GM12878 (cell line): ENCODE measurements around the gene CYP3A7. TPM values are rescaled to one million over a fixed set of nuclear protein-coding genes. Genes with fewer than 3 reads are reported as not detected.

Experiments
- polyA plus RNA-seq, 11 experiments: library from polyadenylated mRNA; depleted of rRNA in 4 of 11; unstranded in 6 of 11; stranded (reverse) in 5 of 11; fragments of >200 nt; fragmentation: Nextera tagmentation in 4 of 11; fragmentation: Illumina TruSeq in 1 of 11; extraction: Ambion mirVana in 4 of 11; extraction: Trizol in 1 of 11; gene quantifications; 1 replicate in 1 of 11; 2 replicates in 10 of 11; pipeline versions ENCODE4 v1.2.1 to v1.2.3, GENCODE V29; 2011 to 2016; ENCODE audit warnings: inconsistent platforms in 2 of 11, missing spikeins in 2 of 11, low read depth in 1 of 11
- small RNA-seq: library from RNA; depleted of rRNA; stranded (forward); fragments of <200 nt; gene quantifications from one replicate; pipeline ENCODE3, GENCODE V24; 2014
- total RNA-seq, 4 experiments: library from RNA; depleted of rRNA in 3 of 4; stranded (reverse); fragments of >200 nt in 3 of 4; fragmentation: Illumina TruSeq in 1 of 4; extraction: Trizol in 1 of 4; gene quantifications; 2 replicates each; pipeline versions ENCODE4 v1.2.1 to v1.2.3, GENCODE V29; 2013 to 2021

Gene CYP3A7
- total and polyA plus RNA-seq, 10 of the 15 experiments (the other 5 are each of a cell fraction or from before 2014, with no cell fraction given): 0.05 to 0.11 (median 0.06) TPM; not detected in 7

Small RNA genes lying within 50 kb of the gene (small RNA-seq; reads per million reads assigned to genes)
- gene CYP3A51P (not detected), gene CYP3A7-CYP3A51P (not detected)

Other genes with a start within 250 kb of the CYP3A7 start
Only the 7 nearest of the 13 such genes appear.
- 54.3 and 57.2 TPM in 2 replicates for gene ZNF655, start 176.6 kb downstream of the CYP3A7 start, total RNA-seq (2014; rRNA removed)
- gene ZNF655, start 176.6 kb downstream of the CYP3A7 start, total RNA-seq (2014; rRNA removed; fragmentation: Illumina TruSeq; extraction: Trizol): 52.9 and 54.2 TPM in 2 replicates
- 43.7 and 43.8 TPM in 2 replicates for gene ZNF655, start 176.6 kb downstream of the CYP3A7 start, total RNA-seq (2021)
- 107 and 133 TPM in 2 replicates for gene ZNF655, start 176.6 kb downstream of the CYP3A7 start, polyA plus RNA-seq (2011; rRNA removed)
- gene ZNF655, start 176.6 kb downstream of the CYP3A7 start, polyA plus RNA-seq (2014; fragmentation: Illumina TruSeq; extraction: Trizol): 61.2 and 80.1 TPM in 2 replicates
- 10 to 100 TPM; 14.5 to 21.4 TPM for gene ZNF655, start 176.6 kb downstream of the CYP3A7 start, polyA plus RNA-seq (2014; fragmentation: Nextera tagmentation; extraction: Ambion mirVana)
- gene ZNF655, start 176.6 kb downstream of the CYP3A7 start, polyA plus RNA-seq (2014; rRNA removed): 75.1 and 76.0 TPM in 2 replicates
- gene ZNF655, start 176.6 kb downstream of the CYP3A7 start, polyA plus RNA-seq (2016; fragmentation: Nextera tagmentation; extraction: Ambion mirVana): 10 to 100 TPM; 52.1 to 52.7 TPM
- 0.60 and 0.62 TPM in 2 replicates for gene TMEM225B, start 136.9 kb downstream of the CYP3A7 start, total RNA-seq (2014; rRNA removed)
- gene TMEM225B, start 136.9 kb downstream of the CYP3A7 start, total RNA-seq (2014; rRNA removed; fragmentation: Illumina TruSeq; extraction: Trizol): 0.23 and 0.31 TPM in 2 replicates
- 0.26 and 0.45 TPM in 2 replicates for gene TMEM225B, start 136.9 kb downstream of the CYP3A7 start, total RNA-seq (2021)
- 1.4 and 1.9 TPM in 2 replicates for gene TMEM225B, start 136.9 kb downstream of the CYP3A7 start, polyA plus RNA-seq (2011; rRNA removed)
- gene TMEM225B, start 136.9 kb downstream of the CYP3A7 start, polyA plus RNA-seq (2014; fragmentation: Illumina TruSeq; extraction: Trizol): 0.22 TPM in 1 of 2 replicates, not detected in the other
- gene TMEM225B, start 136.9 kb downstream of the CYP3A7 start, polyA plus RNA-seq (2014; fragmentation: Nextera tagmentation; extraction: Ambion mirVana): under 1 TPM; 0.31 to 0.55 TPM
- 0.11 and 0.85 TPM in 2 replicates for gene TMEM225B, start 136.9 kb downstream of the CYP3A7 start, polyA plus RNA-seq (2014; rRNA removed)
- gene TMEM225B, start 136.9 kb downstream of the CYP3A7 start, polyA plus RNA-seq (2016; fragmentation: Nextera tagmentation; extraction: Ambion mirVana): under 1 TPM; 0.27 to 0.55 TPM
- 11.1 and 11.4 TPM in 2 replicates for gene ZSCAN25, start 118.2 kb downstream of the CYP3A7 start, total RNA-seq (2014; rRNA removed)
- 8.0 and 8.3 TPM in 2 replicates for gene ZSCAN25, start 118.2 kb downstream of the CYP3A7 start, total RNA-seq (2014; rRNA removed; fragmentation: Illumina TruSeq; extraction: Trizol)
- 11.4 and 14.5 TPM in 2 replicates for gene ZSCAN25, start 118.2 kb downstream of the CYP3A7 start, total RNA-seq (2021)
- 14.9 and 15.6 TPM in 2 replicates for gene ZSCAN25, start 118.2 kb downstream of the CYP3A7 start, polyA plus RNA-seq (2011; rRNA removed)
- gene ZSCAN25, start 118.2 kb downstream of the CYP3A7 start, polyA plus RNA-seq (2014; fragmentation: Illumina TruSeq; extraction: Trizol): 4.7 and 6.4 TPM in 2 replicates
- gene ZSCAN25, start 118.2 kb downstream of the CYP3A7 start, polyA plus RNA-seq (2014; fragmentation: Nextera tagmentation; extraction: Ambion mirVana): under 1 TPM; 0.79 to 0.98 TPM
- 8.8 and 9.5 TPM in 2 replicates for gene ZSCAN25, start 118.2 kb downstream of the CYP3A7 start, polyA plus RNA-seq (2014; rRNA removed)
- gene ZSCAN25, start 118.2 kb downstream of the CYP3A7 start, polyA plus RNA-seq (2016; fragmentation: Nextera tagmentation; extraction: Ambion mirVana): 10 to 100 TPM in 1 of 2 experiments, 1 to 10 TPM in 1; 9.8 to 10.1 TPM
- gene CYP3A5, start 55.2 kb downstream of the CYP3A7 start, total RNA-seq (2014; rRNA removed): 0.06 TPM in 1 of 2 replicates, not detected in the other
- gene CYP3A5, start 55.2 kb downstream of the CYP3A7 start, total RNA-seq (2014; rRNA removed; fragmentation: Illumina TruSeq; extraction: Trizol): 0.22 TPM in 1 of 2 replicates, not detected in the other
- 0.27 TPM in 1 of 2 replicates, not detected in the other for gene CYP3A5, start 55.2 kb downstream of the CYP3A7 start, total RNA-seq (2021)
- not detected in 2 replicates for gene CYP3A5, start 55.2 kb downstream of the CYP3A7 start, polyA plus RNA-seq (2011; rRNA removed)
- 0.06 and 0.33 TPM in 2 replicates for gene CYP3A5, start 55.2 kb downstream of the CYP3A7 start, polyA plus RNA-seq (2014; fragmentation: Illumina TruSeq; extraction: Trizol)
- under 1 TPM; 0.05 to 0.10 TPM for gene CYP3A5, start 55.2 kb downstream of the CYP3A7 start, polyA plus RNA-seq (2014; fragmentation: Nextera tagmentation; extraction: Ambion mirVana)
- 0.08 TPM in 2 replicates for gene CYP3A5, start 55.2 kb downstream of the CYP3A7 start, polyA plus RNA-seq (2014; rRNA removed)
- 1 to 10 TPM; 1.0 to 1.3 TPM for gene CYP3A5, start 55.2 kb downstream of the CYP3A7 start, polyA plus RNA-seq (2016; fragmentation: Nextera tagmentation; extraction: Ambion mirVana)
- gene CYP3A4, start 49.0 kb upstream of the CYP3A7 start, total RNA-seq (2014; rRNA removed): not detected in 2 replicates
- not detected in 2 replicates for gene CYP3A4, start 49.0 kb upstream of the CYP3A7 start, total RNA-seq (2014; rRNA removed; fragmentation: Illumina TruSeq; extraction: Trizol)
- gene CYP3A4, start 49.0 kb upstream of the CYP3A7 start, total RNA-seq (2021): 0.11 and 0.21 TPM in 2 replicates
- gene CYP3A4, start 49.0 kb upstream of the CYP3A7 start, polyA plus RNA-seq (2011; rRNA removed): 0.03 and 0.04 TPM in 2 replicates
- gene CYP3A4, start 49.0 kb upstream of the CYP3A7 start, polyA plus RNA-seq (2014; fragmentation: Illumina TruSeq; extraction: Trizol): not detected in 2 replicates
- under 1 TPM in 1 of 2 experiments, not detected in 1; 0.02 TPM for gene CYP3A4, start 49.0 kb upstream of the CYP3A7 start, polyA plus RNA-seq (2014; fragmentation: Nextera tagmentation; extraction: Ambion mirVana)
- 0.09 TPM in 1 of 2 replicates, not detected in the other for gene CYP3A4, start 49.0 kb upstream of the CYP3A7 start, polyA plus RNA-seq (2014; rRNA removed)
- gene CYP3A4, start 49.0 kb upstream of the CYP3A7 start, polyA plus RNA-seq (2016; fragmentation: Nextera tagmentation; extraction: Ambion mirVana): not detected
- not detected in 2 replicates for gene CYP3A43, start 92.8 kb upstream of the CYP3A7 start, total RNA-seq (2014; rRNA removed)
- not detected in 2 replicates for gene CYP3A43, start 92.8 kb upstream of the CYP3A7 start, total RNA-seq (2014; rRNA removed; fragmentation: Illumina TruSeq; extraction: Trizol)
- gene CYP3A43, start 92.8 kb upstream of the CYP3A7 start, total RNA-seq (2021): not detected in 2 replicates
- gene CYP3A43, start 92.8 kb upstream of the CYP3A7 start, polyA plus RNA-seq (2011; rRNA removed): 0.14 TPM in 1 of 2 replicates, not detected in the other
- 0.19 TPM in 1 of 2 replicates, not detected in the other for gene CYP3A43, start 92.8 kb upstream of the CYP3A7 start, polyA plus RNA-seq (2014; fragmentation: Illumina TruSeq; extraction: Trizol)
- gene CYP3A43, start 92.8 kb upstream of the CYP3A7 start, polyA plus RNA-seq (2014; fragmentation: Nextera tagmentation; extraction: Ambion mirVana): not detected
- gene CYP3A43, start 92.8 kb upstream of the CYP3A7 start, polyA plus RNA-seq (2014; rRNA removed): not detected in 2 replicates
- not detected for gene CYP3A43, start 92.8 kb upstream of the CYP3A7 start, polyA plus RNA-seq (2016; fragmentation: Nextera tagmentation; extraction: Ambion mirVana)
- 0.22 and 0.34 TPM in 2 replicates for gene OR2AE1, start 141.8 kb upstream of the CYP3A7 start, total RNA-seq (2014; rRNA removed)
- not detected in 2 replicates for gene OR2AE1, start 141.8 kb upstream of the CYP3A7 start, total RNA-seq (2014; rRNA removed; fragmentation: Illumina TruSeq; extraction: Trizol)
- gene OR2AE1, start 141.8 kb upstream of the CYP3A7 start, total RNA-seq (2021): 0.21 TPM in 1 of 2 replicates, not detected in the other
- gene OR2AE1, start 141.8 kb upstream of the CYP3A7 start, polyA plus RNA-seq (2011; rRNA removed): 0.05 TPM in 1 of 2 replicates, not detected in the other
- gene OR2AE1, start 141.8 kb upstream of the CYP3A7 start, polyA plus RNA-seq (2014; fragmentation: Illumina TruSeq; extraction: Trizol): 0.12 and 0.62 TPM in 2 replicates
- not detected for gene OR2AE1, start 141.8 kb upstream of the CYP3A7 start, polyA plus RNA-seq (2014; fragmentation: Nextera tagmentation; extraction: Ambion mirVana)
- not detected in 2 replicates for gene OR2AE1, start 141.8 kb upstream of the CYP3A7 start, polyA plus RNA-seq (2014; rRNA removed)
- under 1 TPM; 0.15 to 0.26 TPM for gene OR2AE1, start 141.8 kb upstream of the CYP3A7 start, polyA plus RNA-seq (2016; fragmentation: Nextera tagmentation; extraction: Ambion mirVana)